A549 (cell line): ENCODE data around the gene UBE2R2. TPM values are rescaled to one million over a fixed set of nuclear protein-coding genes. Genes with fewer than 3 reads are reported as not detected.

Experiments
- ATAC-seq, 2 experiments: fragments of 200-7000 bp in 1 of 2; fragments of >200 bp in 1 of 2; cut with Nextera tagmentation in 1 of 2; cut with Tn5 transposase in 1 of 2; 3 replicates each; pipeline versions ENCODE4 v1.8.0 to v1.9.1; 2018 to 2020; ENCODE audit warnings: mild to moderate bottlenecking in 1 of 2, moderate library complexity in 1 of 2
- CTCF ChIA-PET: fragments of 300-600 bp; sonication (Branson Sonifier 250); formaldehyde crosslinking; extraction: SDS; loops from one replicate; lab custom pipeline; 2021; ENCODE audit warnings: antibody characterized with exemption, inconsistent platforms; lab: Yijun Ruan, JAX
- POLR2A ChIA-PET: fragments of 350-600 bp; formaldehyde crosslinking; extraction: SDS; loops from one replicate; lab custom pipeline; 2021; ENCODE audit warnings: antibody characterized with exemption, inconsistent platforms; lab: Yijun Ruan, JAX
- DNase-seq, 2 experiments: peaks; one replicate each; pipeline versions ENCODE4 v3.0.0 to v3.0.0-alpha.2; 2011 to 2016; ENCODE audit warnings: low read depth in 1 of 2, low spot score in 1 of 2
- FAIRE-seq: peaks from 2 replicates; lab custom pipeline; 2011; peaks lifted over from hg19 to GRCh38; lab: Jason Lieb, UNC
- H3K27ac ChIP-seq, 2 experiments: fragments of >200 bp; sonication (Bioruptor Twin); formaldehyde crosslinking; 3 replicates each; pipeline ENCODE4 v1.5.1; 2016 to 2017
- H3K4me1 ChIP-seq: fragments of >200 bp; sonication (Bioruptor Twin); formaldehyde crosslinking; 3 replicates; pipeline ENCODE4 v1.6.1; 2016
- H3K4me2 ChIP-seq: fragments of >200 bp; sonication (Bioruptor Twin); formaldehyde crosslinking; 3 replicates; pipeline ENCODE4 v1.6.1; 2016
- H3K4me3 ChIP-seq: fragments of >200 bp; sonication (Bioruptor Twin); formaldehyde crosslinking; 3 replicates; pipeline ENCODE4 v1.5.1; 2016
- H3K9me3 ChIP-seq: fragments of >200 bp; sonication (Bioruptor Twin); formaldehyde crosslinking; 3 replicates; pipeline ENCODE4 v1.6.1; 2016
- ATOH8 ChIP-seq: fragments of 250-450 bp; sonication (Bioruptor Pico); IDR thresholded peaks from 2 replicates; pipeline ENCODE4 v1.5.0; 2020; ENCODE audit warnings: low read depth, mild to moderate bottlenecking, moderate library complexity
- BCL3 ChIP-seq: fragments of >200 bp; sonication (Bioruptor Twin); formaldehyde crosslinking; IDR thresholded peaks from 3 replicates; pipeline ENCODE4 v1.6.1; 2016
- BHLHE40 ChIP-seq: IDR thresholded peaks from 2 replicates; pipeline ENCODE4 v1.6.1; 2012; ENCODE audit warnings: low read depth, low read length, inconsistent platforms
- CBX2 ChIP-seq: fragments of 200-600 bp; sonication (generic); IDR thresholded peaks from 2 replicates; pipeline ENCODE4 v1.6.1; 2016; ENCODE audit warnings: low read depth, mild to moderate bottlenecking, borderline replicate concordance
- CHD2 ChIP-seq: fragments of 150-350 bp; IDR thresholded peaks from 2 replicates; pipeline ENCODE4 v1.6.1; 2014; ENCODE audit warnings: low read length; ENCODE audit not compliant: partially characterized antibody
- CHD4 ChIP-seq: fragments of 200-600 bp; sonication (generic); IDR thresholded peaks from 2 replicates; pipeline ENCODE4 v1.6.1; 2016; ENCODE audit warnings: antibody characterized with exemption, mild to moderate bottlenecking, borderline replicate concordance
- CTCF ChIP-seq: fragments of >200 bp; sonication (Bioruptor Twin); formaldehyde crosslinking; IDR thresholded peaks from 3 replicates; pipeline ENCODE4 v1.5.1; 2016
- EHMT2 ChIP-seq: fragments of 200-600 bp; sonication (generic); IDR thresholded peaks from 2 replicates; pipeline ENCODE4 v1.6.1; 2016; ENCODE audit warnings: antibody characterized with exemption, low read depth, mild to moderate bottlenecking, moderate library complexity
- ELK1 ChIP-seq: fragments of 150-350 bp; IDR thresholded peaks from 2 replicates; pipeline ENCODE4 v1.6.1; 2014; ENCODE audit warnings: low read depth, mild to moderate bottlenecking, low read length
- EP300 ChIP-seq, 2 experiments: fragments of >200 bp; sonication (Bioruptor Twin); formaldehyde crosslinking; IDR thresholded peaks; 2 replicates in 1 of 2; 3 replicates in 1 of 2; pipeline ENCODE4 v1.6.1; 2016 to 2017
- ESRRA ChIP-seq: fragments of 150-350 bp; IDR thresholded peaks from 2 replicates; pipeline ENCODE4 v1.6.1; 2014; ENCODE audit warnings: mild to moderate bottlenecking, low read length, borderline replicate concordance
- FOSB ChIP-seq: fragments of 250-450 bp; sonication (Bioruptor Pico); IDR thresholded peaks from 2 replicates; pipeline ENCODE4 v1.5.0; 2020; ENCODE audit warnings: mild to moderate bottlenecking, moderate library complexity
- FOXS1 ChIP-seq: fragments of 250-450 bp; sonication (Bioruptor Pico); IDR thresholded peaks from 2 replicates; pipeline ENCODE4 v1.5.0; 2020; ENCODE audit warnings: mild to moderate bottlenecking, moderate library complexity
- GATA3 ChIP-seq: IDR thresholded peaks from 2 replicates; pipeline ENCODE4 v1.6.1; 2012; ENCODE audit warnings: borderline replicate concordance
- HES2 ChIP-seq: fragments of >200 bp; sonication (Bioruptor Twin); formaldehyde crosslinking; IDR thresholded peaks from 2 replicates; pipeline ENCODE4 v1.6.1; 2016
- HEYL ChIP-seq: fragments of 250-450 bp; sonication (Bioruptor Pico); IDR thresholded peaks from 2 replicates; pipeline ENCODE4 v1.8.0; 2021; ENCODE audit warnings: mild to moderate bottlenecking, moderate library complexity
- HOXA7 ChIP-seq: fragments of 250-450 bp; sonication (Bioruptor Pico); IDR thresholded peaks from 2 replicates; pipeline ENCODE4 v1.5.0; 2020; ENCODE audit warnings: mild to moderate bottlenecking, moderate library complexity
- HOXB5 ChIP-seq: fragments of 250-450 bp; sonication (Bioruptor Pico); IDR thresholded peaks from 2 replicates; pipeline ENCODE4 v1.5.0; 2020; ENCODE audit warnings: mild to moderate bottlenecking, moderate library complexity
- KDM5A ChIP-seq: fragments of 200-600 bp; sonication (generic); IDR thresholded peaks from 2 replicates; pipeline ENCODE4 v1.6.1; 2016; ENCODE audit warnings: antibody characterized with exemption, mild to moderate bottlenecking
- MAFK ChIP-seq: fragments of 450-650 bp; IDR thresholded peaks from 2 replicates; pipeline ENCODE4 v1.6.1; 2014; ENCODE audit not compliant: partially characterized antibody
- MAX ChIP-seq: IDR thresholded peaks from 2 replicates; pipeline ENCODE4 v1.6.1; 2012
- MAZ ChIP-seq: fragments of 150-350 bp; IDR thresholded peaks from 2 replicates; pipeline ENCODE4 v1.6.1; 2014; ENCODE audit warnings: antibody characterized with exemption, low read depth, low read length, borderline replicate concordance
- MYC ChIP-seq: IDR thresholded peaks from 2 replicates; pipeline ENCODE4 v1.6.1; 2012; ENCODE audit warnings: mild to moderate bottlenecking, inconsistent platforms, low read length, improper control_type of control experiment, borderline replicate concordance
- NR3C1 ChIP-seq: fragments of >200 bp; sonication (Bioruptor Twin); formaldehyde crosslinking; IDR thresholded peaks from 3 replicates; pipeline ENCODE4 v1.6.1; 2017
- PHF8 ChIP-seq: fragments of 200-600 bp; sonication (generic); IDR thresholded peaks from 2 replicates; pipeline ENCODE4 v1.6.1; 2016; ENCODE audit warnings: low read depth, mild to moderate bottlenecking, antibody characterized with exemption, moderate library complexity, borderline replicate concordance
- POLR2A ChIP-seq: IDR thresholded peaks from 2 replicates; pipeline ENCODE4 v1.6.1; 2012; ENCODE audit warnings: mild to moderate bottlenecking, low read length
- POLR2AphosphoS2 ChIP-seq: conservative IDR thresholded peaks from 2 replicates; pipeline ENCODE4 v1.6.1; 2012; ENCODE audit warnings: low read length, improper control_type of control experiment, inconsistent platforms
- RAD21 ChIP-seq, 2 experiments: fragments of >200 bp in 1 of 2; sonication (Bioruptor Twin) in 1 of 2; formaldehyde crosslinking in 1 of 2; IDR thresholded peaks in 1 of 2; conservative IDR thresholded peaks in 1 of 2; 2 replicates in 1 of 2; 3 replicates in 1 of 2; pipeline ENCODE4 v1.6.1; 2012 to 2018; ENCODE audit warnings: inconsistent platforms in 1 of 2
- RARB ChIP-seq: fragments of 250-450 bp; sonication (Bioruptor Pico); IDR thresholded peaks from 2 replicates; pipeline ENCODE4 v1.8.0; 2021; ENCODE audit warnings: mild to moderate bottlenecking, moderate library complexity
- RFX5 ChIP-seq: fragments of 450-650 bp; IDR thresholded peaks from 2 replicates; pipeline ENCODE4 v1.7.1; 2014; ENCODE audit warnings: antibody characterized with exemption, mild to moderate bottlenecking, moderate library complexity
- RNF2 ChIP-seq: fragments of 200-600 bp; sonication (generic); IDR thresholded peaks from 2 replicates; pipeline ENCODE4 v1.6.1; 2016; ENCODE audit warnings: low read depth, mild to moderate bottlenecking, antibody characterized with exemption, moderate library complexity, borderline replicate concordance
- TFCP2L1 ChIP-seq: fragments of 250-450 bp; sonication (Bioruptor Pico); IDR thresholded peaks from 2 replicates; pipeline ENCODE4 v1.5.0; 2021; ENCODE audit warnings: mild to moderate bottlenecking
- TP53 ChIP-seq: fragments of 250-450 bp; sonication (Bioruptor Pico); IDR thresholded peaks from 2 replicates; pipeline ENCODE4 v1.5.0; 2021; ENCODE audit warnings: mild to moderate bottlenecking, moderate library complexity
- ZC3H11A ChIP-seq: fragments of 450-650 bp; IDR thresholded peaks from 2 replicates; pipeline ENCODE4 v1.6.1; 2014; ENCODE audit warnings: antibody characterized with exemption, mild to moderate bottlenecking
- WGBS: methylation state at CpG from one replicate; pipeline ENCODE4 v1.1.6; 2017; ENCODE audit errors: missing lambda C conversion rate; 5-methylcytosine and 5-hydroxymethylcytosine counted together
- polyA minus RNA-seq: library from RNA; depleted of rRNA, polyadenylated mRNA; stranded (reverse); fragments of >200 nt; gene quantifications from 2 replicates; pipeline ENCODE4 v1.2.3, GENCODE V29; 2011; rRNA and poly(A)+ RNA removed
- polyA plus RNA-seq, 4 experiments: library from polyadenylated mRNA; depleted of rRNA in 3 of 4; stranded (reverse); fragments of >200 nt; fragmentation: RNase III in 1 of 4; extraction: RNeasy Plus Mini Kit Qiagen cat#74134 plus additional on column Dnase treatment in 1 of 4; gene quantifications; 2 replicates in 3 of 4; 3 replicates in 1 of 4; pipeline ENCODE4 v1.2.3, GENCODE V29; 2011 to 2017

Gene UBE2R2
- polyA plus RNA-seq (2011; rRNA removed) (44.9 and 48.1 TPM in 2 replicates), polyA plus RNA-seq (2017; fragmentation: RNase III; extraction: RNeasy Plus Mini Kit Qiagen cat#74134 plus additional on column Dnase treatment) (37.9 to 41.7 TPM (median 41.2 TPM) in 3 replicates), polyA minus RNA-seq (34.8 and 36.2 TPM in 2 replicates)
- polyA plus RNA-seq (2012; cell fraction: cytosol; rRNA removed): 19.9 and 20.4 TPM in 2 replicates
- 10.2 and 11.6 TPM in 2 replicates for polyA plus RNA-seq (2012; cell fraction: nucleus; rRNA removed)

- DNase-seq: peak; percentile 95
- H3K4me1 ChIP-seq: peaks cover 55% of the 10 kb centered on the region
- ChIA-PET POLR2A (interaction anchor here (0.5 to 1.0 kb wide), 3 partner anchors 26 to 344 kb away, joined by 3 read pairs; no protein-coding TSS in a partner anchor), CTCF (interaction anchor here (1.1 to 4.4 kb wide), 4 partner anchors 33 to 257 kb away, joined by 3 to 90 read pairs (median 4); no protein-coding TSS in a partner anchor)
- H3K4me2 ChIP-seq: peak within 1 kb of the TSS; percentile 98
- WGBS: 11% methylated on average over 13 of the region's 66 CpGs
- H3K4me3 ChIP-seq: peak within 1 kb of the TSS; percentile 81
- H3K9me3 ChIP-seq: no peaks in the 10 kb centered on the region
- peak within 1 kb of the TSS; percentile 99 for H3K27ac ChIP-seq
- no peak for FAIRE-seq
- ATAC-seq: peak; percentile 72 to 83
- TF ChIP-seq KDM5A: no peak
- peak; percentile 37; the same call in 1 of the 3 replicates for TF ChIP-seq BCL3
- TF ChIP-seq POLR2A: peak; percentile 53
- TF ChIP-seq CHD2: peak; percentile 54
- peak; percentile 45 for TF ChIP-seq MAFK
- peak; percentile 85 for TF ChIP-seq TFCP2L1 (CRISPR knock-in tag)
- TF ChIP-seq CTCF: no peak
- no peak for TF ChIP-seq RNF2
- peak; percentile 63 for TF ChIP-seq BHLHE40
- TF ChIP-seq HOXB5 (CRISPR knock-in tag): no peak
- TF ChIP-seq HOXA7 (CRISPR knock-in tag): 0 out of 2 replicates have a peak, but pooled peaks have one; percentile 8
- TF ChIP-seq MAX: peak; percentile 88
- no peak for TF ChIP-seq RFX5
- peak; percentile 85 for TF ChIP-seq TP53
- TF ChIP-seq GATA3: no peak
- TF ChIP-seq RAD21 (conservative IDR thresholded peaks at IDR 0.05 in 1 of 2, IDR thresholded peaks at IDR 0.05 in 1 of 2): peak in 1 of 2 experiments; percentile 32; a peak in 1 of 5 replicates
- TF ChIP-seq MYC: peak; percentile 84
- no peak for TF ChIP-seq CBX2
- no peak for TF ChIP-seq HES2
- no peak for TF ChIP-seq EHMT2
- TF ChIP-seq HEYL (CRISPR knock-in tag): no peak
- no peak; the same call in 1 of the 2 replicates for TF ChIP-seq FOXS1 (CRISPR knock-in tag)
- no peak; the same call in 1 of the 2 replicates for TF ChIP-seq PHF8
- no peak for TF ChIP-seq CHD4
- TF ChIP-seq NR3C1: no peak
- TF ChIP-seq RARB (CRISPR knock-in tag): peak; percentile 61; the same call in 1 of the 2 replicates
- peak; percentile 77 for TF ChIP-seq FOSB
- no peak for TF ChIP-seq MAZ
- TF ChIP-seq POLR2AphosphoS2: 0 out of 2 replicates have a peak, but pooled peaks have one; percentile 61
- no peak for TF ChIP-seq ESRRA
- peak in 1 of 2 experiments; percentile 12; a peak in 1 of 5 replicates for TF ChIP-seq EP300 (IDR thresholded peaks at IDR 0.05)
- TF ChIP-seq ZC3H11A: no peak
- TF ChIP-seq ATOH8 (CRISPR knock-in tag): no peak; the same call in none of the 2 replicates
- no peak for TF ChIP-seq ELK1
Observed at GRCh38 chr9:33816327-33817252, at the start of gene UBE2R2. Gene UBE2R2 (plus strand): TSS chr9:33817160. CDS start chr9:33817758, 598 bp downstream.
